ENCODE data around the gene PRC1. TPM values are rescaled to one million over a fixed set of nuclear protein-coding genes. Genes with fewer than 3 reads are reported as not detected.

PRC1 gene
- total RNA-seq, 2 donors from 2014 or later, result 67.3 to 127 TPM

GRCh38 chr15:90990446-90990845, 3.9 kb downstream of the PRC1 start:
- Histone ChIP-seq H3K4me1 (ENCODE audit: control insufficient read depth, insufficient read depth, low read length) (peaks cover 3% of the 10 kb centered on the region), H3K4me3 (ENCODE audit: low read length) (no peak overlapping the region), H3K36me3 (ENCODE audit: control insufficient read depth, insufficient read depth, low read length) (peaks cover 5% of the 10 kb centered on the region), H3K27ac (ENCODE audit: low read depth, low read length) (no peak overlapping the region), H3K27me3 (ENCODE audit: control insufficient read depth, insufficient read depth, low read length, poor library complexity, severe bottlenecking) (no peaks in the 10 kb centered on the region), H3K9me3 (ENCODE audit: control insufficient read depth, low read length) (no peaks in the 10 kb centered on the region), H3K9ac (ENCODE audit: extremely low read depth, low read length, poor library complexity, severe bottlenecking) (no peak overlapping the region)
- no peak for DNase-seq
- peaks cover 2% of the 10 kb centered on the region for H3K9me3 Mint-ChIP-seq
- H3K4me1 Mint-ChIP-seq, result peaks cover 25% of the 10 kb centered on the region
- no peak overlapping the region for H3K27ac Mint-ChIP-seq
- WGBS, 2 experiments (ENCODE audit: insufficient coverage in 1 of 2, insufficient read length in 1 of 2), result 98 to 100% methylated on average over 4 of the region's 4 CpGs
- H3K4me3 Mint-ChIP-seq, result no peak overlapping the region
- H3K36me3 Mint-ChIP-seq (ENCODE audit: low read depth), result peaks cover 2% of the 10 kb centered on the region
- no peak for TF ChIP-seq CTCF (conservative IDR thresholded peaks at IDR 0.05)
- H3K27me3 Mint-ChIP-seq (ENCODE audit: insufficient read depth), result no peaks in the 10 kb centered on the region

- Mint-ChIP-seq H3K9me3 (peaks cover under 1% of the 10 kb centered on the region), H3K27me3 (ENCODE audit: insufficient read depth) (no peaks in the 10 kb centered on the region), H3K36me3 (ENCODE audit: low read depth) (peaks cover 4% of the 10 kb centered on the region), H3K4me1 (peaks cover 23% of the 10 kb centered on the region), H3K27ac (no peak overlapping the region), H3K4me3 (no peak overlapping the region)
- no peak for DNase-seq
- Histone ChIP-seq H3K27me3 (ENCODE audit: control insufficient read depth, insufficient read depth, low read length, poor library complexity, severe bottlenecking) (no peaks in the 10 kb centered on the region), H3K27ac (ENCODE audit: low read depth, low read length) (no peak overlapping the region), H3K9ac (ENCODE audit: extremely low read depth, low read length, poor library complexity, severe bottlenecking) (no peak overlapping the region), H3K4me3 (ENCODE audit: low read length) (no peak overlapping the region), H3K9me3 (ENCODE audit: control insufficient read depth, low read length) (no peaks in the 10 kb centered on the region), H3K4me1 (ENCODE audit: control insufficient read depth, insufficient read depth, low read length) (peaks cover 3% of the 10 kb centered on the region), H3K36me3 (ENCODE audit: control insufficient read depth, insufficient read depth, low read length) (peaks cover 9% of the 10 kb centered on the region)
- no peak for TF ChIP-seq CTCF (conservative IDR thresholded peaks at IDR 0.05)
- WGBS, 2 experiments (ENCODE audit: insufficient coverage in 1 of 2, insufficient read length in 1 of 2), result 93 to 95% methylated on average over 6 to 7 of the region's 7 CpGs
Observed at GRCh38 chr15:90989040-90989768, 5.1 kb downstream of the PRC1 start.

GRCh38 chr15:90988296-90988695, 6.0 kb downstream of the PRC1 start:
- Mint-ChIP-seq H3K27ac (peak overlapping the region; percentile 6), H3K36me3 (ENCODE audit: low read depth) (peaks cover 10% of the 10 kb centered on the region), H3K4me3 (no peak overlapping the region), H3K27me3 (ENCODE audit: insufficient read depth) (no peaks in the 10 kb centered on the region), H3K9me3 (no peaks in the 10 kb centered on the region), H3K4me1 (peaks cover 26% of the 10 kb centered on the region)
- H3K27ac ChIP-seq (ENCODE audit: low read depth, low read length), result no peak overlapping the region
- no peaks in the 10 kb centered on the region for H3K27me3 ChIP-seq (ENCODE audit: control insufficient read depth, insufficient read depth, low read length, poor library complexity, severe bottlenecking)
- H3K9ac ChIP-seq (ENCODE audit: extremely low read depth, low read length, poor library complexity, severe bottlenecking), result no peak overlapping the region
- H3K9me3 ChIP-seq (ENCODE audit: control insufficient read depth, low read length), result no peaks in the 10 kb centered on the region
- H3K4me1 ChIP-seq (ENCODE audit: control insufficient read depth, insufficient read depth, low read length), result peaks cover 3% of the 10 kb centered on the region
- H3K4me3 ChIP-seq (ENCODE audit: low read length), result no peak overlapping the region
- no peak for DNase-seq
- WGBS, 2 experiments (ENCODE audit: insufficient coverage in 1 of 2, insufficient read length in 1 of 2), result 86 to 89% methylated on average over 6 of the region's 6 CpGs
- TF ChIP-seq CTCF (conservative IDR thresholded peaks at IDR 0.05), result no peak
- H3K36me3 ChIP-seq (ENCODE audit: control insufficient read depth, insufficient read depth, low read length), result peaks cover 19% of the 10 kb centered on the region
